ENCODE data around the gene IFFO2. TPM values are rescaled to one million over a fixed set of nuclear protein-coding genes. Genes with fewer than 3 reads are reported as not detected.

The IFFO2 gene
- total RNA-seq, 1 donor from 2014 or later, result 9.8 TPM

DNA sequence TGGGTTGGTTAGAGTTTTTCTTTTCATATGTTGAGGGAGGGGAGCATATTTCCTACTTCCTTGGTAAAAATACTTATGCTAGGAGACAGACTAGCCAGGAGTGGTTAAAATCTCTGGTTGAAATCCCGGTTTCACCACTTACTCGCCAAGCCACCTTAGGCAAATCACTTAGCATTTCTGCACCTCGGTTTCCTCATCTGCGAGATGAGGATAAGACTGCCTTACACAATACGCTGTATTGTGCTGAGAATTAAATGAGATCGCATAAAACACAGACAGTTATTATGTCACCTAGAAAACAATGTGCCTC lies 1.4 kb downstream of the IFFO2 start:
- Histone ChIP-seq H3K36me3 (no peaks in the 10 kb centered on the region), H3K4me1 (peaks cover 61% of the 10 kb centered on the region), H3K9me3 (no peaks in the 10 kb centered on the region), H3K4me3 (peak overlapping the region; percentile 75), H3K27me3 (ENCODE audit: low read depth) (no peaks in the 10 kb centered on the region), H3K27ac (peak overlapping the region; percentile 83)
- TF ChIP-seq, protein P1, sequence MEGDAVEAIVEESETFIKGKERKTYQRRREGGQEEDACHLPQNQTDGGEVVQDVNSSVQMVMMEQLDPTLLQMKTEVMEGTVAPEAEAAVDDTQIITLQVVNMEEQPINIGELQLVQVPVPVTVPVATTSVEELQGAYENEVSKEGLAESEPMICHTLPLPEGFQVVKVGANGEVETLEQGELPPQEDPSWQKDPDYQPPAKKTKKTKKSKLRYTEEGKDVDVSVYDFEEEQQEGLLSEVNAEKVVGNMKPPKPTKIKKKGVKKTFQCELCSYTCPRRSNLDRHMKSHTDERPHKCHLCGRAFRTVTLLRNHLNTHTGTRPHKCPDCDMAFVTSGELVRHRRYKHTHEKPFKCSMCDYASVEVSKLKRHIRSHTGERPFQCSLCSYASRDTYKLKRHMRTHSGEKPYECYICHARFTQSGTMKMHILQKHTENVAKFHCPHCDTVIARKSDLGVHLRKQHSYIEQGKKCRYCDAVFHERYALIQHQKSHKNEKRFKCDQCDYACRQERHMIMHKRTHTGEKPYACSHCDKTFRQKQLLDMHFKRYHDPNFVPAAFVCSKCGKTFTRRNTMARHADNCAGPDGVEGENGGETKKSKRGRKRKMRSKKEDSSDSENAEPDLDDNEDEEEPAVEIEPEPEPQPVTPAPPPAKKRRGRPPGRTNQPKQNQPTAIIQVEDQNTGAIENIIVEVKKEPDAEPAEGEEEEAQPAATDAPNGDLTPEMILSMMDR (IDR thresholded peaks at IDR 0.05), result no peak
- ATAC-seq, result no peak
- intact Hi-C loops (cut with DNase I), result no loop called here
- DNase-seq, result no peak

DNA sequence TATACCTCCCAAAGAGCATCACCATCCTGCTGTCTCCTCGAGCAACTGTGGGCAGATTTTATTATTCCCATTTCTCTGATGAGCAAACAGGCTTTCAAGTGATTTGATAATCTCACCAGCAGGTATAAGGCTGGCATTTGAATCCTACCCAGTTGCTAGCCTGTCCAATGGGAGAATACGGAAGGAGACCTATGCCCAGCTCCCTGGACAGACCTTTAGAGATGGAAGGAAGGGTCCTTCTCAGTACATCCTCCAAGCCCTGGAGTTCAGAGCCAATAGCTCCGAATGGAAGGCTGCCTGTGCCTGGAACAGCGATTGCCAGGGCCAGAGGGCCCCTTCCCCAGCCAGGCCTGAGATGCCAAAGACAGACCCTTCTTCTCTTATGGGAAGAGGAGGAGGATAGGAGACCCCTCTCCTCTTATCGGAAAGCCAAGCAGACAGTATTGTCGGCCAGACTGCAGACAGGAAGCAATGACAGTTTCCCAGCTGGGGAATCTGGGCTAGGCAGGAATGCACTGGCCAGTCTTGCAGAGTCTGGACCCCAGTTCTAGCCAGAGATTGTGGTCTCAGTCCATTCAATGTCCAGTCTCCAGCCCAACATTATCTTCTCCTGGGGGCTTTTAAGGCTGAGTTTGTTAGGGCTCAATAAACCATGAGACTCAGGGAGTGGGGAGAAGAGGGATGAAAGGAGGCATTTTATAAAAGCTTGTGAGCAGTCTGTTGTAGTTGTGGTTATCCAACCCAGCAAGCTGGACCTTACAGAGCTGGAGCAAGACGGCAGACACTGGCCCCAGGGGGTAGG lies 2.0 kb downstream of the IFFO2 start:
- H3K27ac ChIP-seq, result peak overlapping the region; percentile 83
- intact Hi-C loops (cut with DNase I), result no loop called here

DNA sequence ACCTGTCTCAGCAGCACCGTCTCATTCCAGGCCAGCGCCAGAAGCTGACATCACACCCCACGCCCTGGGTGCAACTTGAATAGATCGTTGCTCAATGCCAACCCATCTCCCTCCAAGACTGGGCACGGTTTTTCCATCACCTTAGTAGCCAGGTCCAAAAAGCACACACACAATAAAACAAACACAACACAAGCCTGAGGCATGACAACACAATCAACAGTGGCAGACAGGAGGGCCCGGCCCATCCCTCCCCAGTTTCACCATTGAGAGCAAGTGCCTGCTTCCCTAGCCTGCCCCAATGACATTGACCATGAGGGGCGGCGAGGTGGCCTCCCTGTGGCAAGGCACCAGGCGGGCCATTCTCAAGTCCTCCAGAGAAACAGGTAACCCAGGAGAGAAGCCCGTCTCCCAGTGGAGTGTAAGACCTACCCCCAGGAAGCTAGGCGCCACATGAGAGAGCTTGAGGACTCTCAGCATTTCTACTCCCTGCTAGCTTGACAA lies 2.7 kb downstream of the IFFO2 start:
- DNase-seq (no peak), ATAC-seq (peak in 1 of 2 donors; percentile 1)
- Histone ChIP-seq H3K27ac (peak overlapping the region; percentile 83), H3K36me3 (no peaks in the 10 kb centered on the region), H3K27me3 (ENCODE audit: low read depth) (no peaks in the 10 kb centered on the region), H3K9me3 (no peaks in the 10 kb centered on the region), H3K4me3 (peak overlapping the region; percentile 75), H3K4me1 (peaks cover 74% of the 10 kb centered on the region)
- intact Hi-C loops (cut with DNase I), result no loop called here
- TF ChIP-seq, protein P1 (IDR thresholded peaks at IDR 0.05), result no peak

More for the DNA sequence above, 2.0 kb downstream of the IFFO2 start:
- no peak for ATAC-seq
- H3K4me3 ChIP-seq, result peak overlapping the region; percentile 75
- TF ChIP-seq, protein P1 (IDR thresholded peaks at IDR 0.05), result no peak
- no peaks in the 10 kb centered on the region for H3K9me3 ChIP-seq
- no peaks in the 10 kb centered on the region for H3K36me3 ChIP-seq
- no peak for DNase-seq
- peaks cover 67% of the 10 kb centered on the region for H3K4me1 ChIP-seq
- no peaks in the 10 kb centered on the region for H3K27me3 ChIP-seq (ENCODE audit: low read depth)

DNA sequence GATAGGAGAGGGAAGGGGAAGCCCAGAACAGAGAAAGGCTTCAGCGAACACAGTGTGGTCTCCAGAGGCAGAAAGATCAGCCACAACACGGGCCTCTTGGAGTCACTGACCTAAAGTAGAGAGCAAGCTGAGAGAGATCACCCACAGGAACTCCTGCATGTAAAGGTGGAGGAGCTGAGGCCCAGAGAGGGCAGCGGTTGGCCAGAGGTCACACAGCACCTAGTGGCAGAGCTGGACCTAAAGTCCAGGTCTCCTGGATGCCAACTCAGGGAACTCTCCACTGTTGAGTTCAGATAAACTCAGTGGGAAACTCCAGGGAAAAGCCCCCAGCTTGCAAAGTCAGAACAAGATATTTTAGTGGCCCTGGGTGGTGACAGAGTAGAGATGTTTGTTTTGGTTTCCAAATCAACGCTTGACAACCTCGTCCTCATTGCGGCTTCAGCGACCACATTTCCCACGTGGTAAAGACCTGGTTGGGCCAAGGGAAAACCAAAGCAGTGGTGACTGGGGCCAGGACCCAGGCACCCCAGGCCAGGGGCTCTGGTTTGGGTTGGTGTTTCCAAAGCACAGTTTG lies 4.6 kb downstream of the IFFO2 start:
- Histone ChIP-seq H3K4me3 (peak overlapping the region; percentile 52), H3K27me3 (ENCODE audit: low read depth) (no peaks in the 10 kb centered on the region), H3K4me1 (peaks cover 86% of the 10 kb centered on the region), H3K27ac (peak overlapping the region; percentile 91), H3K36me3 (no peaks in the 10 kb centered on the region), H3K9me3 (no peaks in the 10 kb centered on the region)
- TF ChIP-seq, protein P1 (IDR thresholded peaks at IDR 0.05), result no peak
- intact Hi-C loops (cut with DNase I), result no loop called here
- DNase-seq (no peak), ATAC-seq (no peak)

DNA sequence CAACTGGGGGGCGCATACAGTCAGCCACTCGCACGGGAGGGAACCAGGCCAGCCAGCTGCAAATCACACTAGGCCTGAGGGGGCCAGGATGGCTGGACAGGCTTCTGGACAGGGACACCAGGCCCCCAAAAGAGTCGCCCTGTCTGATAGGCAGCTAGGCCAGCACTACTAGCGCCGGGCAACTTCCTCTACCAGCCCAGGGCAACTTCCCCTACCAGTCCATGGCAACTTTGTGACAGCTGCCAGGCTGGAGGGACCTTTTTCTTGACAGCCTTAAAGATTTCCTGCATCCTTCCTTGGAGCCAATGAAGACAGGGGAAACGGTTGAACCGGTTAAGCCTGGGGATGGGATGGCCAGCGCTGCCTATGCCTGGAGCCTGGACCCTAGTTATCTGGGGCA lies 5.1 kb downstream of the IFFO2 start:
- H3K36me3 ChIP-seq, result no peaks in the 10 kb centered on the region
- TF ChIP-seq, protein P1 (IDR thresholded peaks at IDR 0.05), result no peak
- H3K27ac ChIP-seq, result peak overlapping the region; percentile 91
- DNase-seq (peak; percentile 76), ATAC-seq (peak in 1 of 2 donors; percentile 21)
- H3K4me3 ChIP-seq, result peak overlapping the region; percentile 52
- peaks cover 90% of the 10 kb centered on the region for H3K4me1 ChIP-seq
- intact Hi-C loops (cut with DNase I), result no loop called here
- no peaks in the 10 kb centered on the region for H3K9me3 ChIP-seq
- H3K27me3 ChIP-seq (ENCODE audit: low read depth), result no peaks in the 10 kb centered on the region

All from lower lobe of right lung (tissue), 2 donors.